A549 (cell line): ENCODE measurements around the gene ACOT7. TPM values are rescaled to one million over a fixed set of nuclear protein-coding genes. Genes with fewer than 3 reads are reported as not detected.

Experiments used
- ATAC-seq, 2 experiments: fragments of 200-7000 bp in 1 of 2; fragments of >200 bp in 1 of 2; cut with Nextera tagmentation in 1 of 2; cut with Tn5 transposase in 1 of 2; 3 replicates each; pipeline versions ENCODE4 v1.8.0 to v1.9.1; 2018 to 2020; ENCODE audit warnings: mild to moderate bottlenecking in 1 of 2, moderate library complexity in 1 of 2
- CTCF ChIA-PET: fragments of 300-600 bp; sonication (Branson Sonifier 250); formaldehyde crosslinking; extraction: SDS; loops from one replicate; lab custom pipeline; 2021; ENCODE audit warnings: antibody characterized with exemption, inconsistent platforms; lab: Yijun Ruan, JAX
- POLR2A ChIA-PET: fragments of 350-600 bp; formaldehyde crosslinking; extraction: SDS; loops from one replicate; lab custom pipeline; 2021; ENCODE audit warnings: antibody characterized with exemption, inconsistent platforms; lab: Yijun Ruan, JAX
- DNase-seq, 2 experiments: peaks; one replicate each; pipeline versions ENCODE4 v3.0.0 to v3.0.0-alpha.2; 2011 to 2016; ENCODE audit warnings: low read depth in 1 of 2, low spot score in 1 of 2
- FAIRE-seq: peaks from 2 replicates; lab custom pipeline; 2011; peaks lifted over from hg19 to GRCh38; lab: Jason Lieb, UNC
- H3K27ac ChIP-seq, 2 experiments: fragments of >200 bp; sonication (Bioruptor Twin); formaldehyde crosslinking; 3 replicates each; pipeline ENCODE4 v1.5.1; 2016 to 2017
- H3K4me1 ChIP-seq: fragments of >200 bp; sonication (Bioruptor Twin); formaldehyde crosslinking; 3 replicates; pipeline ENCODE4 v1.6.1; 2016
- H3K4me2 ChIP-seq: fragments of >200 bp; sonication (Bioruptor Twin); formaldehyde crosslinking; 3 replicates; pipeline ENCODE4 v1.6.1; 2016
- H3K4me3 ChIP-seq: fragments of >200 bp; sonication (Bioruptor Twin); formaldehyde crosslinking; 3 replicates; pipeline ENCODE4 v1.5.1; 2016
- H3K9me3 ChIP-seq: fragments of >200 bp; sonication (Bioruptor Twin); formaldehyde crosslinking; 3 replicates; pipeline ENCODE4 v1.6.1; 2016
- CEBPB ChIP-seq, 2 experiments: fragments of >200 bp in 1 of 2; sonication (Bioruptor Twin) in 1 of 2; formaldehyde crosslinking in 1 of 2; IDR thresholded peaks; 2 replicates each; pipeline ENCODE4 v1.6.1; 2012 to 2016
- EHMT2 ChIP-seq: fragments of 200-600 bp; sonication (generic); IDR thresholded peaks from 2 replicates; pipeline ENCODE4 v1.6.1; 2016; ENCODE audit warnings: antibody characterized with exemption, low read depth, mild to moderate bottlenecking, moderate library complexity
- FOSL2 ChIP-seq, 2 experiments: fragments of 450-650 bp in 1 of 2; fragments of >200 bp in 1 of 2; sonication (Bioruptor Twin) in 1 of 2; formaldehyde crosslinking; IDR thresholded peaks; 2 replicates each; pipeline versions ENCODE4 v1.5.0 to v1.6.1; 2016 to 2020; ENCODE audit warnings: mild to moderate bottlenecking in 1 of 2, moderate library complexity in 1 of 2
- FOXS1 ChIP-seq: fragments of 250-450 bp; sonication (Bioruptor Pico); IDR thresholded peaks from 2 replicates; pipeline ENCODE4 v1.5.0; 2020; ENCODE audit warnings: mild to moderate bottlenecking, moderate library complexity
- GATA3 ChIP-seq: IDR thresholded peaks from 2 replicates; pipeline ENCODE4 v1.6.1; 2012; ENCODE audit warnings: borderline replicate concordance
- HOXB13 ChIP-seq: fragments of 250-450 bp; sonication (Bioruptor Pico); IDR thresholded peaks from 2 replicates; pipeline ENCODE4 v1.5.0; 2020; ENCODE audit warnings: low read depth, mild to moderate bottlenecking, moderate library complexity
- MYC ChIP-seq: IDR thresholded peaks from 2 replicates; pipeline ENCODE4 v1.6.1; 2012; ENCODE audit warnings: mild to moderate bottlenecking, inconsistent platforms, low read length, improper control_type of control experiment, borderline replicate concordance
- PHF8 ChIP-seq: fragments of 200-600 bp; sonication (generic); IDR thresholded peaks from 2 replicates; pipeline ENCODE4 v1.6.1; 2016; ENCODE audit warnings: low read depth, mild to moderate bottlenecking, antibody characterized with exemption, moderate library complexity, borderline replicate concordance
- POLR2AphosphoS2 ChIP-seq: conservative IDR thresholded peaks from 2 replicates; pipeline ENCODE4 v1.6.1; 2012; ENCODE audit warnings: low read length, improper control_type of control experiment, inconsistent platforms
- WGBS: methylation state at CpG from one replicate; pipeline ENCODE4 v1.1.6; 2017; ENCODE audit errors: missing lambda C conversion rate; 5-methylcytosine and 5-hydroxymethylcytosine counted together
- polyA plus RNA-seq, 4 experiments: library from polyadenylated mRNA; depleted of rRNA in 3 of 4; stranded (reverse); fragments of >200 nt; fragmentation: RNase III in 1 of 4; extraction: RNeasy Plus Mini Kit Qiagen cat#74134 plus additional on column Dnase treatment in 1 of 4; gene quantifications; 2 replicates in 3 of 4; 3 replicates in 1 of 4; pipeline ENCODE4 v1.2.3, GENCODE V29; 2011 to 2017
- TF ChIP-seq, protein P1 (sequence below): fragments of 250-450 bp; sonication (Bioruptor Pico); IDR thresholded peaks from 2 replicates; pipeline ENCODE4 v1.5.0; 2020; ENCODE audit warnings: low read depth, mild to moderate bottlenecking, moderate library complexity
- TF ChIP-seq, protein P2 (sequence below): fragments of >200 bp; sonication (Bioruptor Twin); formaldehyde crosslinking; IDR thresholded peaks from 3 replicates; pipeline ENCODE4 v1.5.1; 2016

ACOT7 gene
- polyA plus RNA-seq, 2 of the 4 experiments (the other 2 are of a cell fraction) = 48.0 to 49.6 TPM

GRCh38 chr1:6278263-6278662, 115.3 kb downstream of the ACOT7 start (continued):
- TF ChIP-seq, protein P1, sequence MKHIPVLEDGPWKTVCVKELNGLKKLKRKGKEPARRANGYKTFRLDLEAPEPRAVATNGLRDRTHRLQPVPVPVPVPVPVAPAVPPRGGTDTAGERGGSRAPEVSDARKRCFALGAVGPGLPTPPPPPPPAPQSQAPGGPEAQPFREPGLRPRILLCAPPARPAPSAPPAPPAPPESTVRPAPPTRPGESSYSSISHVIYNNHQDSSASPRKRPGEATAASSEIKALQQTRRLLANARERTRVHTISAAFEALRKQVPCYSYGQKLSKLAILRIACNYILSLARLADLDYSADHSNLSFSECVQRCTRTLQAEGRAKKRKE (CRISPR knock-in tag) = no peak

GRCh38 chr1:6276811-6277555, 116.6 kb downstream of the ACOT7 start:
- DNase-seq (no peak), ATAC-seq (no peak), FAIRE-seq (no peak)
- H3K4me3 ChIP-seq = no peak overlapping the region
- CTCF ChIA-PET = interaction anchor here (1.0 to 1.5 kb wide), 2 partner anchors 20 to 30 kb away, joined by 3 to 6 read pairs; no protein-coding TSS in a partner anchor
- TF ChIP-seq EHMT2 = no peak
- TF ChIP-seq, protein P2, sequence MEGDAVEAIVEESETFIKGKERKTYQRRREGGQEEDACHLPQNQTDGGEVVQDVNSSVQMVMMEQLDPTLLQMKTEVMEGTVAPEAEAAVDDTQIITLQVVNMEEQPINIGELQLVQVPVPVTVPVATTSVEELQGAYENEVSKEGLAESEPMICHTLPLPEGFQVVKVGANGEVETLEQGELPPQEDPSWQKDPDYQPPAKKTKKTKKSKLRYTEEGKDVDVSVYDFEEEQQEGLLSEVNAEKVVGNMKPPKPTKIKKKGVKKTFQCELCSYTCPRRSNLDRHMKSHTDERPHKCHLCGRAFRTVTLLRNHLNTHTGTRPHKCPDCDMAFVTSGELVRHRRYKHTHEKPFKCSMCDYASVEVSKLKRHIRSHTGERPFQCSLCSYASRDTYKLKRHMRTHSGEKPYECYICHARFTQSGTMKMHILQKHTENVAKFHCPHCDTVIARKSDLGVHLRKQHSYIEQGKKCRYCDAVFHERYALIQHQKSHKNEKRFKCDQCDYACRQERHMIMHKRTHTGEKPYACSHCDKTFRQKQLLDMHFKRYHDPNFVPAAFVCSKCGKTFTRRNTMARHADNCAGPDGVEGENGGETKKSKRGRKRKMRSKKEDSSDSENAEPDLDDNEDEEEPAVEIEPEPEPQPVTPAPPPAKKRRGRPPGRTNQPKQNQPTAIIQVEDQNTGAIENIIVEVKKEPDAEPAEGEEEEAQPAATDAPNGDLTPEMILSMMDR = no peak
- TF ChIP-seq FOSL2 (IDR thresholded peaks at IDR 0.05) = no peak
- TF ChIP-seq FOSL2 (CRISPR knock-in tag; IDR thresholded peaks at IDR 0.05) = no peak
- no peak for TF ChIP-seq HOXB13
- POLR2A ChIA-PET = no interaction called here
- H3K4me1 ChIP-seq = no peaks in the 10 kb centered on the region
- H3K9me3 ChIP-seq = no peaks in the 10 kb centered on the region
- no peak overlapping the region for H3K27ac ChIP-seq
- 82% methylated on average over 9 of the region's 20 CpGs for WGBS
- H3K4me2 ChIP-seq = no peak overlapping the region

DNA sequence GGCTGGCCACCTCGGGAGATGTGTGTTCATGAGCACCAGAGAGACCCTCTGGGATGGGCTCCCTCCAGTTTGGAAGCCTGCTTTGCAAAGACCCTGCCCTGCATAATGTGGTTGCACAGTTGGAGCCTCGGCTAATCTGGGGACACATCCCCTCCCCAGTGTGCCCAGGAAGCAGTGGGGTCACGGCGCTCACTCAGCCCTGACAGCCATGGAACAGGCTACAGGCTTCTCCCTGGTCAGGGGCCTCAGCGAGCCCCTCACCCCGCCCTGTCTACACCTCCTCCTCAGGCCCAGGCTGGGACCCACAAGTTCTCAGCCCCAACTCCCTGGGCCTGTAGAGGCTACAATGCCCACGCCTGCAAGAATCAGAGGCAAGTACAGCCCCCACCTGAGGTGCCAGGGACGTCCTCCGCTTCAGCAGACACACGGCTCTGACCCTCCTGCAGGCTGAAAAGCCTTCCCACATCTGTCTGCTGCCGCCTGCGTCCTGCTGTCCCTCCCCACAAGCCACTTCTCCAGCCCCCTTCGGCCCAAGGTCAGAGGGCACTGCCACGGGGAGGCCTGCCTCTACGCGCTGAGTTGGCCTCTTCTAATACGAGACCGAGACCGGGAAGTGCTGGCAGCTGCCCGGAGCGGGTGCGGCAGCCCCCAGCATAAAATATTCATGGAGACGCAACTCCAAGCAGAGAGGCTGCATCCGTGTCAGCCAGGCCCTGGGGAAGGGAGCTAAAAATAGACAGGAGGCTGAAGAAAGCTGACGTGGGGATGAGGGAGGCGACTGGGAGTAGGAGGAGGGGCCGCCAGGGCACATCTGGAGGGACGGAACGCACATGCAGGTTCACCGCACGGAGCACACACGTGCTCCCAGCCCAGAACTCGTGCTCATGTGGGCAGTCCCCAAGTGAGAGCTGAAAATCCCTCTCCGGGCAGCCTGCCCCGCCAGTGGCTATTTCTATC, 117.5 kb downstream of the ACOT7 start:
- TF ChIP-seq FOXS1 (CRISPR knock-in tag) = no peak
- TF ChIP-seq CEBPB (IDR thresholded peaks at IDR 0.05) = no peak
- TF ChIP-seq PHF8 = no peak
- TF ChIP-seq, all 56 proteins: peak for 0
- no peak for DNase-seq
- Histone ChIP-seq H3K4me2 (no peak overlapping the region), H3K9me3 (no peaks in the 10 kb centered on the region), H3K4me3 (no peak overlapping the region), H3K27ac (no peak overlapping the region), H3K4me1 (no peaks in the 10 kb centered on the region)
- POLR2A ChIA-PET = no interaction called here
- CTCF ChIA-PET = interaction anchor here (1.5 to 2.2 kb wide), 2 partner anchors 29 kb away, joined by 6 to 7 read pairs; no protein-coding TSS in a partner anchor
- no peak for ATAC-seq
- WGBS = 81% methylated on average over 24 of the region's 35 CpGs
- FAIRE-seq = no peak

DNA sequence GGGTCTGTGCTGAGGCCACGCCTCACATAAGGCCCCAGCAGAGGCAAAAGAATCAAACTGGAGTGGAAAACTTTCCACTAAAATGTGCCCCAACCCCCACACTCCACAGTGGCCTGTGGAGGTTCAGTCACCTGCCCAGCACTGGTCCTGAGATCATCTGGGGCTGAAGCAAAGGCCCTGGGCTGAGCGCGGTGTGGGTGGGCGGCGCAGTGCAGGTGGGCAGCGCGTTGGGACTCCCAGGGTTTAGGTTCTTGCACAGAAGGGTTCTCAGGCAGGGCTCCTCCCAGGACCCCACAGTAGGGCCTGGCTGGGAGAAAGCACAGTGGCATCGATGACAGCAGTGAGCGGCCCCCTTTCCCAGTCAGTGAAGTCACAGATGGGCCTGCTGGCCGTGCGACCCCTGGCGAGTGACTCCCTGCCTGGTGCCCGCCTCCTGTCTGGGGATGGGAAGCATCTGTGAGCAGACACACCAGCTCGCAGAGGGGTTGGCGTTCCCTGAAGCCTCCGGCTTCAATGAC, 118.9 kb downstream of the ACOT7 start:
- WGBS = 94% methylated on average over 8 of the region's 16 CpGs
- FAIRE-seq (no peak), ATAC-seq (no peak), DNase-seq (no peak)
- Histone ChIP-seq H3K9me3 (no peaks in the 10 kb centered on the region), H3K27ac (no peak overlapping the region), H3K4me2 (no peak overlapping the region), H3K4me3 (no peak overlapping the region), H3K4me1 (peaks cover 6% of the 10 kb centered on the region; the same call in 1 of the 3 replicates)
- CTCF ChIA-PET = interaction anchor here (1.2 to 2.2 kb wide), 2 partner anchors 28 to 73 kb away, joined by 3 to 7 read pairs; no protein-coding TSS in a partner anchor
- POLR2A ChIA-PET = no interaction called here
- TF ChIP-seq POLR2AphosphoS2 (no peak), MYC (no peak), GATA3 (no peak)
